ENCODE data around the gene DNAJB5.
"Not testable (repeated sequence)": the region's sequence is repeated elsewhere in the genome, so short reads cannot be mapped to it uniquely, and the experiment has no call there.

The DNAJB5 gene

DNA sequence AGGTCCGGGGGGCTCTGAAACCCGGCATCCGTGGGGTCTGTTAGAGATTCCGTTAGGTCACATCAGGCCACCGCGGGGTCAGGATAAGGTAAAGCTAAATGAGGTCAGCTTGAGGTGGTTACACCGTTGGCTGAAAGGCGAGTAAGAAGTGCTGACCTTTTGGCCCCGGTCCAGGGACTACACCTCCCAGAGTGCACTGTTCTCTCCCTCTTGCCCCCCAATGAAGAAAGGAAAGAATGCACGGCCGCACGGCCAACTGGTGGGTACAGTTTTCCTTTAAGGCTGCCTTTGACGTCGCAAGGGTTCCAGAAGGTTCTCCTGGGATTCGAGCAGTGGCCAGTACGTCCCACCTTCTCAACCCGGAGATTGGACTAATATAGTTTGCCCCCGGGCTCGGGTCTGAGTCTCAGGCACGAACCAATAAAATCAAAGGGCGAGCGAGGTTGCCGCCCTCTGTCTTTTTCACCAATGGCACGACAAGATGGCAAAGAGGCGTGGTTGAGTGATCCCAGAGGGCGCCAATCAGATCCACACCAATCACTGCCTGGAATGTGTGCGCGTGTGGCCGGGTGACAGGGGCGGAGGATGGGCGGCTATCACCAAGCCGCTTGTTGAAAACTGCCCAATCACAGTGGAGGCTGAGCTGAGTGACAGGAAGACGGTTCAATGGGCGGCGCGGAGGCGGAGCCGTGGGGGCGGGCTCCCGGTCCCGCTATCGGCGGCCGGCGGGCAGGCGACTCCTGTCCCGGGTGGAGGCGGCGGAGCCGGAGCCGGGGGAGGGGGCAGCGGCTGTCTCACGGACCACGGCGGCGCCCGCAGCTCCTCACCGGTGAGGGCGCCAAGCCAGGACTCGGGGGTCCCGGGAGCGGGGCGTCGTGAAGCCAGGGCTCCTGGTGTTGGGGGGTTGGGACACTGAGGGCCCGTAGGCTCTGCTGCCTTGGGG, at the start of gene DNAJB5:
Gene DNAJB5, plus strand, starts transcription at position 743 of the 943 bp plus-strand sequence. CDS start 886 bp downstream, outside the sequence.
- DNase-seq (ENCODE audit: low spot score): peak; percentile 96
- FAIRE-seq: peak; percentile 82

DNA sequence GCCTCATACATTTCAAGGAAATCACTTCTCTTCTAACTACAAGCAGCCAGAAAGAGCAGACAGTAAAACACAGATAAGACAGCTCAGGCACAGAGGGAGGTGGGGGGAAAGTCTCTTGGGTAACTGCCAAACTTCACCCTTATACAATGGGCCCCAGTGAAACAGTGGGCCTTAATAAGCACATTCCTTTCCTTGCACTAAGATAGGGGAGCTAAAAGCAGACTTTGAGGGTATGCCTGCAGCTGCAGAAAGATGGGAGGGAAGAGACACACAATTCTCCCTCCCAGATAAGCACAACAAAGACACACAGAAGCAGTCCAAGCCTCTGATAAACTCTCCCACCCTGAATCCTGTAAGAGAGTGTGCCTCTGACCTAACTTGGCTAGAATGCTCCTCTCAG, 49.6 kb upstream of the DNAJB5 start:
- DNase-seq (ENCODE audit: low spot score); FAIRE-seq: not testable (repeated sequence)

DNA sequence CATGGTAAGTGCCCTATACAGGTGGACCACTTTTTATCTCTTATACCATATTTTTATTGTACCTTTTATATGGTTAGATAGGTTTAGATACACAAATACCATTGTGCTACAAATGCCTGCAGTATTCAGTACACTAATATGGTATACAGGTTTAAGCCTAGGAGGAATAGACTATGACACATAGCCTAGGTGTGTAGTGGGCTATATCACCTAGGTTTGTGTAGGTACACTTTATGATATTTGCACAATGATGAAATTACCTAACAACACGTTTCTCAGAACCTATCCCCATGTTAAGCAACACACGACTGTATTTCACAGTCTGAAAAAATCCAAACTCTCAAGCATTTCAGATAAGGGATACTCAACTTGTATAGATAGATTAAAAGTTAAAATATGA, 41.1 kb upstream of the DNAJB5 start:
- FAIRE-seq: no peak
- no peak for DNase-seq (ENCODE audit: low spot score)

DNA sequence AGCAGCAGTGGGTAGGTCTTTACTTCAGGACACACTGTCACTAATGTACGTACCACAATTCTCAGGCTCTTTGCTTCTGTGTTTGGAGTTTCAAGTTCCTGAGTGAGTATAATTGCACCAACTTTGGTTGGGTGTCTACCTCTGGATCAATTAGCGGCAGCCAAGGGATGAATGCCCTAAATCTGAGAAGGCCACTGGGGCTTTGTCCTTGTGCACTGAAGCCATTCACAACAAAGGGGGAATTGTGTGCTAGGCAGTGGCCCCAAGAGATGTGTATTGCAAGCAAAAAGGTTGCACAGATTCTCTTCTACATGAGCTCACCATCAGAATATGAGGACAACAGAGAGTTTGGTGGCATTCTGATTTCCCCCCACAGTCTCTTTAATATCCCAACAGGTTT, 35.3 kb upstream of the DNAJB5 start:
- FAIRE-seq (no peak), DNase-seq (ENCODE audit: low spot score) (no peak)

DNA sequence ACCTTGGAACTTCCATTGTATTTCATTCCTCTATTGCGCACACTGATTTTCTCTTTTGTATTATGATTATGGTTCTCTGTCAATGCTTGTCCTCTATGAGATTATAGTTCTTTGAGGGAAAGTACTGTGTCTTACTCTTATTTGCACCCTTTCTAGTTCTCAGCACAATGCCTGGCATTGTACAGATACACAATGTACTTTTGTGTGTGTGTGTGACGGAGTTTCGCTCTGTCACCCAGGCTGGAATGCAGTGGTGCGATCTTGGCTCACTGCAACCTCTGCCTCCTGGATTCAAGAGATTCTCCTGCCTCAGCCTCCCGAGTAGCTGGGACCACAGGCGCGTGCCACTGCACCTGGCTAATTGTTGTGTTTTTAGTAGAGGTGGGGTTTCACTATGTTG, 33.5 kb upstream of the DNAJB5 start:
- not testable (repeated sequence) for DNase-seq (ENCODE audit: low spot score); FAIRE-seq

DNA sequence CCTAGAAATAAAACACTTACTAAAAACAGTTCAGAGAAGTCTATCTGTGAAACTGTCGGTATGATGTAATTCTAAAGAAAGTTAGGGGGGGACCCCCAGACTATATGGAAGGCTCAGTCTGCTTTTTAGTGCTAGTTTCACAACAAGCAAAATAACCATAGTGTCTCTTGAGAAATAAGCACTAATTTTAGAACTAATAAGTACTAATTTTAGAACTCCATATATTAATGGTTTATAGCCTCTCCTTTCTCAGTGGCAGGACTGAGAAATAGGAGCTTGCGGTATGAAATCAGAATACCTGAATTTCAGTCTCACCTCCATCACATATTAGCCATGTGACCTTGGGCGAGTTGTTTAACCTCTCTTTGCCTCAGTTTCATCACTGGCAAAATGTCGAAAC, 32.9 kb upstream of the DNAJB5 start:
- FAIRE-seq: no peak
- no peak for DNase-seq (ENCODE audit: low spot score)

DNA sequence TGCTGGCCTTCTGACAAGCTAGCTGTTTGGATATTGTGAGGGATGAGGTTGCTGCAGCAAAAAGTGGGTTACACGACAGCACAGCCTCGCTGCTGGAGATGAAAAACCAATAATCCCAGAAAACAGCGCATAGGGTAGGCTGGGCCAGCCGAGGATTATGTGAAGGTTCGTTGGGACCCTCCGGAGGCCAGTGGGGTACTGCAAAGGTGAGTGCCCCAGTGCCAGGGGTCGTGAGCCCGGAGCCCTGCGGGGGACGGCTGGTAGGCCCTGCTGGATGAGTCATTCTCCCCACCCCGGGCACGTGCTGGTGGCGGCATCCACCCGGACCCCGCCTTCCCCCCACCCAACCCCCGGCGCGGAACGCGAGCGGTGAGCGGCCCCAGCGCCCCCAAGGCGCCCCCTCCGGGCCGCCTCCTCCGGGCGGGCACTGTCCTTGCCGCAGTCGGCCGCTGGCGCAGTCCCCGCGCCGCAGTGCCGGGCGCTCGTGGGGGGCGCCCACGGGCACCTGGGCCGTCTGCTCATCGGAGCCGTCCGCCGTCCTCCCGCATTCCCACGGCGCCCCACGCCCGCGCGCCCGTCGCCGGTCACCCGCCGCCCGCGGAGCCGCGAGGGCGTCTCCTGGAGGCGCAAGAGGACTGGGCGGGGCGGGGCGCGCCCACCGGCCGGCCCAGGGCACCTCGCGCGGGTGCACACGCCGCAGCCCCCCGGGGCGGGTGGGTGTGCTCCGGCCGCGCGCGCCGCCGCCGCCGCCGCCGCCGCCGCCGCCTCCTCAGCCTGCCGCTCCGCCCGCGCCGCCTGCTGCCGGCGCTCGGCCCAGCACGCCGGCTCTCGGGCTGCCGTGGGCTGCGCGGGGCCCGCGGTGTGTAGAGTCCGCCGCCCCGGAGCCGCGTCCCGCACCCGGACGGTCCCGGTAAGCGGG, 31.8 kb upstream of the DNAJB5 start, which contains the start of gene PHF24:
Gene PHF24, plus strand, starts transcription at position 794 of the 919 bp plus-strand sequence. CDS start 13,014 bp downstream, outside the sequence.
- FAIRE-seq: no peak
- no peak for DNase-seq (ENCODE audit: low spot score)

DNA sequence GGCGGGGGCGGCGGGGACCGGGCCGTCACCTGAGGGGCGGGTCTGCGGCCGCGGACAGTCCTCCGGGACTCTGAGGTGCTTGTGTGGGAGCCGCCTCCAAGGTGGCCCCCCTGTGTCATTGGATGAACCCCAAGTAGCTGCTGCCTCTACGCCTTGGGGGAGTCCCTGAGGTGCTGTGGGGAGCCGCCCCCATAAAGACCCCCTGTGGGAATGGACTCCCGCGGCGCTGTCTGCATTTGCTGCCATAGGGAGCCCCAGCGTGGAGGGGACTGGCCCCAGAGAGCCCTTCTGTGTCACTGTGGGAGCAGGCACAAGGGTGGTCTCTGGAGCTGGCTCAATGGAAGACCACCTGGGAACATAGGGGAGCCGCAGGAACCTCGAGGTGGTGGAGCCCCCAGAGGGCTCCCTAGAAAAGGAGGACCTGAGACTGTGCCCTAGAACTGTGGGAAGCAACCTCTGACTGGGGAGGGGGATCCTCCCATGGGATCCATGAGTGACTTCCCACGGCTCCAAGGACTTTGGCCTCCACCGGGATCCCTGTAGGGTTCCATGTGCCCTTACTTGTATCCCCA, 31.0 kb upstream of the DNAJB5 start:
- DNase-seq (ENCODE audit: low spot score): no peak
- no peak for FAIRE-seq

DNA sequence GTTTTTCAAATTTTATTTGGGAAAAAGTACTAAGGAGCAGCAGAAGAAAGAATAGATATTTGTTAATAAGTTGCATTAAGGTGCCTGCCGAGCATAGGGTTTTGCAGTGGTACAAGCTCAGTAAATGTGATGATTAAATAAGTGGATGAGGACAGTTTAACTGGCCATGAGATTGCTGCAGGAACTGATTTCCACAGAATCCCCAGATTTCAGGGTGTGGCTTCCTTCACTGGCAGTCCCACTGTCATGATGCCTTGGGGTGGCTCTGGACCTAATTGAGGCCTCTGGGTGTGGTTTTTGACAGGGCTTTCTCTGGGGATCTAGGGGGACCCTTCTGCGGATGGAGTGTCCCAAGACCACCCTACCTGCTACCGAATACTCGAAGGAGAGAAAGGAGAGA, 30.1 kb upstream of the DNAJB5 start:
- no peak for DNase-seq (ENCODE audit: low spot score)
- FAIRE-seq: no peak

DNA sequence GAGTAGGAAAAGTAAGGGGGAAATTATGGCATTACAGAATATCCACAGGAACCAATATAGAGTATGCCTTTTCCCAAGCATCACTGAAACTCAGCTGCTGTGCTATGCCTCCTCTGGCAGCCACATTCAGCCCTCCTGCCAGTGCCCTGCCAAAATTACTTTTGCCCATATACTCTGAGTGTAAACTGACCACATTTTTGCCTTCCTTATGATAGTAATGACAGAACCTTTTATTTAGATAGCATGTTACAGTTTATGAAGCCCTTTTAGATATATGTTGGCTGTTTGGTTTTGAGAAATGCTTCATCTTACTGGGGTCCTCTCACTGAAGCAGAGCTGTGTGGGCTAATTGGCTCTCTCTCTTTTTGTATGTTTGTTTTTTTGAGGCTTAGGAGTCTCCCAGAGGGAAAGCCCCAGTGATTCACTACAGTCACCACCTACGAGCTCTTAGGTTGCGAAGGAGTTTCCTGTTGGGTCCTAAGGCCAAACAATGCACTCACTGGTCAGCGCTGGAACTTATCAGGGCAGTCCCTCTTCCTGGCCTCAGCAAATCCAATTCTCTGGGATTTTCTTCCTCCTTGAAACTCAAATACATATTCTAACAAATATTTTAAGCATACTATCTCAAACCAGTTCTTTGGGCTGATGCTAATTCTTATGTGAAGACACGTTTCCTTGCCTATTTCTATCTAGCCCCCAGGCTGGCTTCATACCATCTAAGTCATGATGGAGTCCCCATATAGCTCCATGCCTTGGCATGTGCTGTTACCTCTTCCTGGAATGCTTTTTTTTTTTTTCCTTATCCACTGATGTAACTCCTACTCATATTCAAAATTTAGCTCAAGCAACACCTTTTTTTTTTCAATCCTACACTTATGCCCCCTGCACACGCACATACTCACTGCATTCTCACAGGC, 27.7 kb upstream of the DNAJB5 start:
- peak; percentile 7 for DNase-seq (ENCODE audit: low spot score)

DNA sequence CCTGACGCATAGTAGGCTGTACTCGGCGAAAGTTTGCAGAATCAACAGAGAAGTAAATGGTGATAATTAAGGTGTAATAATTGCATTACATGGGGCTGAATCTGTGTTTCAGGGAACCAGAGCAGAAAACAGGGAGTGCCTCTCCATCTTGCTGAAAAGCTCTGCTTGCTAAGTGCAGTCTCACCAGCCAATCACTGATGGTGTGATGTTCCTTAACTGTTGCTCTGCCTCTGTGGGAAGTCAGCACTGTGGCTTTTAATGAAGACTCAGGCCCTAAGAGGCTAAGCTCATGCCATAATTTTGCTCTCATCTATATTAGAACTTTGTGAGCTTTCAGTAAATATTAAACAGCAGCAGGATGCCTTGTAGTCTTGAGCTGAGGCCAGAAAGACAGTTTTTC, 27.0 kb upstream of the DNAJB5 start:
- no peak for FAIRE-seq
- DNase-seq (ENCODE audit: low spot score): no peak

More for the DNA sequence above, 27.7 kb upstream of the DNAJB5 start:
- no peak for FAIRE-seq

DNA sequence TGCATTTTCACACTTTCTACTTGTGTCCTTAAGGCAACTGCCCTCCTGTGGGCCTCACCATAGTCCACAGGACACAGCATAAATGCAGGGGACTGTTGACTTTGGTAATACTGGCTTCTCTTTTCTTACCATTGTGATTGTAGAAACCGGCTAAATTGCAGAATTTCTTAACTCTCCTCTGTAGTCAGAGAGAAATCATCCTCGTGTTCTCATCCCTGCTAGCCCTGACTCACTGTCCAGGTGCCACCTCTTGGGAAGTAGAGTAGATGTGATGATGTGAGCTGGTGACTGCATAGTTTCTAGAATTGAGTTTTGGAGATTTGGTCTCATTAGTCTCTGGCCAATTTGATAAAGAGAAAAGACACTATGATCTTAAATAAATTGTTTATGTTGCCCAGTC, 26.0 kb upstream of the DNAJB5 start:
- DNase-seq (ENCODE audit: low spot score) (no peak), FAIRE-seq (no peak)

DNA sequence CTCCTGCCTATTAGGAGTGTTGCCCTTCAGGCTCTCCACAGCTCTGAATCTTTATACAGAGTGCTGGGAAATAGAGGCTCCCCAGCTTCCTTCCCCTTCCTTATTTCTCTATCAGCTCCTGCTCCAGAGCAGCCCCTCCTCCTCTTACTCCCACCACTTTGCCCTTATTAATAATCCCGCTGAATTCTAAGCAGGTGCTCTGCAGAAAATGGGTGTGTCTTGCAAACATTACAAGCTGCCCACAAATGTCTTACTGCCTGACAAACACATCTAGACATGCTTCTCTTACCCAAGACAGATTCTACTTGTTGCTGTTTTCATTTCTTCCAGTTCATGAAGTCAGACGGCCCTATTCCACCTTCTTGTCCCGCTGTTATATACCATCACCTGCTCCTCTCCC, 25.1 kb upstream of the DNAJB5 start:
- no peak for DNase-seq (ENCODE audit: low spot score)
- FAIRE-seq: no peak

DNA sequence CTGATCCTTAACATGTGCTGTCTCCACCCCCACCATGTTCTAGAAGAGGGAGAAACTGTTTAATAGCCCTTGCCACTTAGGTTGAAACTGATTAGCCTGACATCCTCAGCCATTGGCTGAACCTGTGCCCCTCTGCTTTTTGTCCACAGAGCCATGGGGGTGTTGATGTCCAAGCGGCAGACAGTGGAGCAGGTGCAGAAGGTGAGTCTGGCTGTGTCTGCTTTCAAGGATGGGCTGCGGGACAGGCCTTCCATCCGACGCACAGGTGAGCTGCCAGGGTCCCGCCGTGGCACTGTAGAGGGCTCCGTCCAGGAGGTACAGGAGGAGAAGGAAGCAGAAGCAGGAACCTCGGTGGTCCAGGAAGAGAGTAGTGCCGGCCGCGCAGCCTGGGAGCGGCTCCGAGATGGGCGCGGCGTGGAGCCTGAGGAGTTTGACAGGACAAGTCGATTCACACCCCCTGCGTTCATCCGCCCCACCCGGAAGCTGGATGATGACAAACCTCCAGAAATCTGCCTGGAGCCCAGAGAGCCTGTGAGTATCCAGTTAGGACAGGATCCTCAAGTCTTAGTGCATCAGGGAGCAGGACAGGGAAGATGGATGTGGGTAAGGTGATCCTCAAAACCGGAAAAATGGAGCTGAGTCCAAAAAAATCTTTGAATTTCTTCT, 18.3 kb upstream of the DNAJB5 start:
- no peak for FAIRE-seq
- no peak for DNase-seq (ENCODE audit: low spot score)

DNA sequence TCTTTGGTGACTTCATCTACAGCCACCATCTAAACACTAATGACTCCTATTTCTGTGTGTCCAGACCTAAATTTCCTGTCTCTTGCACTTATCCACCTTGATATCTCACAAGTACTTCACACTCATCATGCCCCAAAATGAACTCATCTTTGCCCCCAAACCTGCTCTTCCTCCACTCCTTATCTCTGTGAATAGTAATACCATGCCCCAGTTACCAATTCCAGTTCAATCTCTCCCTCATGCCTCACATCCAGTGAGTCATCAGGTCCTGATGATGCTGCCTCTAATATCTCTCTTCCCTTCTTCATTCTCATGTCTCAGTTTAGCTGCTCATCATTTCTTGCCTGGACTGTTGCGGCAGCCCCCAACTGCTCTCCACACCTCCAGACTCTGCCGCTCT, 14.9 kb upstream of the DNAJB5 start:
- no peak for DNase-seq (ENCODE audit: low spot score)
- FAIRE-seq: no peak

DNA sequence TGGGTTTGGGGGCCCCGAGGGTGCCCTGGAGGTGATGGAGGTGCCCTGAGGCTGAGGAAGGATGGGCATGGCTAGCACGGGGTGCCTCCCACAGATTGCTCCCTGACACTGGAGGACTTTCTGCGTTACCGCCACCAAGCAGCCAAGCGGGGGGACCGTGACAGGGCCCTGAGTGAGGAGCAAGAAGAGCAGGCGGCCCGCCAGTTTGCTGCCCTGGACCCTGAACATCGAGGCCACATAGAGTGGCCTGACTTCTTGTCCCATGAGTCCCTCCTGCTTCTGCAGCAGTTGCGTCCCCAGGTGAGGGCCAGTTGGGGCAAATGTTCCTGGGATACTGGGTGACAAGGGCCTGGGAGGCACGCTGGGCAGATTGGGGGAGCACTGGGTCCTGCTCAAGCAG, 13.1 kb upstream of the DNAJB5 start:
- FAIRE-seq (no peak), DNase-seq (ENCODE audit: low spot score) (no peak)

DNA sequence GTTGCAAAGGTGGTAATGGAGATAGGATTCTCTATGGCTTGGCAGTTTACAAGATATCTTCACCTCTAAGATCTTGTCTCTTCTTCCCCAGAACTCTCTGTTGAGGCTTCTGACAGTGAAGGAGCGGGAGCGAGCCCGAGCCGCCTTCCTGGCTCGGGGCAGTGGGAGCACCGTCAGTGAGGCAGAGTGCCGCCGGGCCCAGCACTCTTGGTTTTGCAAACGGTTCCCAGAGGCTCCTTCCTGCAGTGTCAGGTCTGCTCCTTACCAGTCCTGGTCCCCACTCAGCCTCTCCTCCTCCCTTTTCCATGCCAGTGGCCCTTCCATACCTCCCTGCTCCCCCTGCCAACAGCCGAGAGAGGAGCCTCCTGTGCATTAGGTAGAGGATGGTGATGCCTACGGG, 12.6 kb upstream of the DNAJB5 start:
- DNase-seq (ENCODE audit: low spot score): no peak
- no peak for FAIRE-seq

DNA sequence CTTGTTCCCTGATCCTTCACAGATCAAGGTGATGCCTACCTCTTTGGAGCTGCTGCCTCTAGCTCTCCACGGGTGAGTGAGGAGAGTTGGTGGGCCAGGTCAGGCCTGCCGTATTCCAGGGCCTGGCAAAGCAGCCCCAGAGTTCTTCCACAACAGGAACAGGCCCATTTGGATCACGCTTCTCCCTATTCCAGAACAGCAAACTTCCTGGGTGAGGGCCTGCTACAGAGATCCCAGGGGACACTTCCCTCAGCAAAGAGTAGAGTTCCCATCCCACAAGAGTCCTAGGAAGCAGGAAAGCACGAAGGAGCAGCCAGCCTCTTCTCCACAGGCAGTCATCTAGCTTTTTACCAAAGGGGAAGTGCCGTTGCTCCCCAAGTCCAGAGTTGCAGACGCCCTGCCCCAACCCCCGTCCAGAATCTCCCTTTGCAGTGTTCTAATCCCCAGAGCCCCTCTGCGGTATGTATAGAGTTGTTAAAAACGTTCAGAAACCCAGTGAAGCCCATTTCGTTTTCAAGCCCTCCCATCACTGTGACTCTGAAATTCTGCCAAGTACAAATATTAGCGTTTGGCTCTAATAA, 9.3 kb upstream of the DNAJB5 start:
- DNase-seq (ENCODE audit: low spot score) (no peak), FAIRE-seq (no peak)

DNA sequence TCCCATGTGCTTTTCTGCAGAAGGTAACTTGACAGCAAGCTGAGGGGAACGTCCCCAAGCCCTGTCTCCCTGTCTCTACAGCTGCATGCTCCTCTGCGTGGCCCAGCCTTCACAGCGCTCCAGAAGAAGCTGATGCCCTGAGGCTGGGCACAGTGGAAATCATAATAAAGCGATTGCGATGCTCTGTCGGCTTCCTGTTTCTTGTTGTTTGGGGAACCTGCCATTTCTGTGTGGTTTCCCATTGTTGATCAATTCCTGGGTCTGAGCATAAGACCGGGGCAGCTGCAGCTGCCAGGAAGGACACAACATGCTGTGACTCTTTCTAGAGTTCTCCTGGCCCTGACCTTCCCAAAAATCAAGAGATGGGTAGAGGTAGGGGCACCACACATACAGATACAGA, 7.2 kb upstream of the DNAJB5 start:
- FAIRE-seq (no peak), DNase-seq (ENCODE audit: low spot score) (no peak)

DNA sequence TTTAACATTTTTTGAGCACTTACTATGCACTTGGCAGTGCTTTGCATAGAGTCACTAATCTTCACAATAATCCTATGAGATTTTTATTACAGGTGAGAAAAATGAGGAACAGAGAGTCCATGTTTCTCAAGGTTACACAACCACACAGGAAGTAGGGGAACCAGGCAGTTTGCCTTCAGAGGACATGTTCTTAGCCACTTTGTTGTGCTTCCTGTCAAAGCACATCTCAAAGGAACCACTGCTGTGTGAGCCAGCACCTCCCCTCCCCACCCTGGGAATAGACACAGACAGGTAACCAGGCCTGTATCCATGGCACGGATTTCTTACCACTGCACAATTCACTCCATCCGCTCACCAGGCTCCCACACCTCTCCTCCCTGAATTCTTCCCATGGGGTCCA, 6.3 kb upstream of the DNAJB5 start:
- FAIRE-seq: no peak

More for the DNA sequence above, 6.3 kb upstream of the DNAJB5 start:
- DNase-seq (ENCODE audit: low spot score): no peak
